HG03060 (cell line): ENCODE data around the gene DHRSX.
"Not testable (repeated sequence)": the region's sequence is repeated elsewhere in the genome, so short reads cannot be mapped to it uniquely, and the experiment has no call there.

ENCODE experiments used
- ATAC-seq: cut with Tn5 transposase; IDR thresholded peaks from one replicate; pipeline ENCODE4 v1.9.1; 2021; ENCODE audit warnings: low read depth, moderate number of reproducible peaks; ENCODE audit not compliant: unreplicated experiment

Gene DHRSX

GRCh38 chrX:2434270-2435163 is 66.3 kb downstream of the DHRSX start:
- no peak for ATAC-seq

DNA sequence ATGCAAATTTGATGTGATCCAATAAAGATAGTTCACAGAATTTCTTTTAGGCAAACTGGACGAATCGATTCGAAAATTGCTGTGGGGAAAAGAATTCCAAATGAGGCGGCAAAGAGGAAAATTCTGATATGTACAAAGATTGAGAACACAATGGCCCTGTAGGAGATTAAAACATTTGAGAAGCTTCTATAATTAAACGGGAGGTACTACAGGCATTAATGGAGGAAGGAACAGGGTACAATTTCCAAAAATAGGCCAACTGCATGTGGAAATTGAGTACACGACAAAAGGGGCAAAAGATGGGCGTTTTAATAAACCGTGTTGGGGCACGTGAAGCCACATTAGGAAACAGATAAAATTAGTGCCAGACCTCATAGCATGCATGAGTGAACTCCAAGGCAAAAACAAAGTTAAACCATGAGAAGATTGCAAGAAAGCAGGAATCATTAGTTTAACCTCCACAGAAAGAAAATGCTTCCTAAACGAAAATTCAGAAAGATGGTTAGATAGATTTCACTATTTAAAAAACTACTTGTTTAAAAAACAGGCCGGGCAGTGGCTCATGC is 68.4 kb downstream of the DHRSX start:
- no peak for ATAC-seq

DNA sequence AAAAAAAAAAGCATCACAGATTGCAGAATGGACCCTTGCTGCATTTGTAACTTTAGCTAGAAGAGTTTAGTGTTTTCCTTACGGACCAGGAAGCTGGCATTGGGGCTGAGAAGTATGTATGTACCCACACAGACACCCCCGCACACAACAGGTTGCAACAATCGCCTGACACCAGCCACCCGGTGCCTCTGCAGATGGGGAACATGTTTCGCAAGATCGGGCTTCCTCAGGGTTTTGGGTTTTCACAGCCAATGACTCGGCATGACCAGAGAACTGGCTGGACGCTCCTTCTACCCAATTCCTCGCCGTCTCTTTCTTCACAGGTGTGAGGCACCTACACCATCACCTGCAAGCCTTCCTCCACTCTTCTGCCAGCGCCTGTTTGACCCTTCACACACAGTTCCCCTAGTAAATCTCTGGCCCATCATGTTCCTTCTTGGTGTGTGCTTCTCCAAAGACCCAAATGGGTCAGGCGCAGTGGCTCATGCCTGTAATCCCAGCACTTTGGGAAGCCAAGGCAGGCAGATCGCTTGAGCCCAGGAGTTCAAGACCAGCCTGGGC is 70.4 kb downstream of the DHRSX start:
- ATAC-seq = no peak

GRCh38 chrX:2427737-2428136 is 73.0 kb downstream of the DHRSX start:
- no peak for ATAC-seq

- no peak for ATAC-seq
Observed at GRCh38 chrX:2427147-2427546, 73.6 kb downstream of the DHRSX start.

- no peak for ATAC-seq
Observed at GRCh38 chrX:2426289-2426882, 74.4 kb downstream of the DHRSX start.

- ATAC-seq = no peak
Observed at GRCh38 chrX:2425286-2426071, 75.3 kb downstream of the DHRSX start.

- ATAC-seq = no peak
Observed at GRCh38 chrX:2424317-2424716, 76.5 kb downstream of the DHRSX start.

- ATAC-seq = no peak
Observed at GRCh38 chrX:2423899-2424298, 76.9 kb downstream of the DHRSX start.

- no peak for ATAC-seq
Observed at GRCh38 chrX:2423282-2423681, 77.5 kb downstream of the DHRSX start.

DNA sequence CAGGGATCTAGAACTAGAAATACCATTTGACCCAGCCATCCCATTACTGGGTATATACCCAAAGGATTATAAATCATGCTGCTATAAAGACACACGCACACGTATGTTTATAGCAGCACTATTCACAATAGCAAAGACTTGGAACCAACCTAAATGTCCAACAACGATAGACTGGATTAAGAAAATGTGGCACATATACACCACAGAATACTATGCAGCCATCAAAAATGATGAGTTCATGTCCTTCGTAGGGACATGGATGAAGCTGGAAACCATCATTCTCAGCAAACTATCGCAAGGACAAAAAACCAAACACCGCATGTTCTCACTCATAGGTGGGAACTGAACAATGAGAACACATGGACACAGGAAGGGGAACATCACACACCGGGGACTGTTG is 81.4 kb downstream of the DHRSX start:
- ATAC-seq = not testable (repeated sequence)

GRCh38 chrX:2418000-2418399 is 82.8 kb downstream of the DHRSX start:
- ATAC-seq = no peak

- no peak for ATAC-seq
Observed at GRCh38 chrX:2416851-2417604, 83.7 kb downstream of the DHRSX start.

- ATAC-seq = no peak
Observed at GRCh38 chrX:2414384-2414783, 86.4 kb downstream of the DHRSX start.

GRCh38 chrX:2413969-2414368 is 86.8 kb downstream of the DHRSX start:
- ATAC-seq = no peak

- ATAC-seq = no peak
Observed at GRCh38 chrX:2412131-2412530, 88.6 kb downstream of the DHRSX start.

- no peak for ATAC-seq
Observed at GRCh38 chrX:2410279-2411020, 90.3 kb downstream of the DHRSX start.

DNA sequence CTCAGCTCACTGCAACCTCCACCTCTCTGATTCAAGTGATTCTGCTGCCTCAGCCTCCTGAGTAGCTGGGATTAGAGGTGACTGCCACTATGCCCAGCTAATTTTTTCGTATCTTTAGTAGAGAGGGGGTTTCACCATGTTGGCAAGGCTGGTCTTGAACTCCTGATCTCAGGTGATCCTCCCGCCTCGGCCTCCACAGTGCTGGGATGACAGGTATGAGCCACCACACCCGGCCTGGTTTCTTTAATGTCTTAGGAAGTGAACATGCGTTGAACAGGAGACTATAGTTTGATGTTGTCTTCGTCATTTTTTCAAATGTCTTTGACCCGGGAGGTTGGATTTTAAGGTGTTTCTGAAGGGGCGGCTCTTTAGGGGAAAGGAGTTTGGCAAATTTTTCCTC is 91.0 kb downstream of the DHRSX start:
- ATAC-seq = no peak

- no peak for ATAC-seq
Observed at GRCh38 chrX:2408856-2409255, 91.9 kb downstream of the DHRSX start.
